Skin epidermis (tissue), 12 donors: ENCODE measurements around the gene BAIAP2L1.

Experiments
- H3K27ac ChIP-seq, 21 experiments: fragments of 200-600 bp; sonication (generic) in 11 of 21; one replicate each; pipeline ENCODE4 v1.5.0; 2020; ENCODE audit warnings: mild to moderate bottlenecking in 3 of 21, inconsistent platforms in 2 of 21, moderate library complexity in 2 of 21
- H3K4me3 ChIP-seq, 7 experiments: fragments of 200-600 bp; sonication (generic) in 2 of 7; one replicate each; pipeline ENCODE4 v1.5.0; 2020; ENCODE audit warnings: inconsistent platforms in 2 of 7, mild to moderate bottlenecking in 2 of 7, moderate library complexity in 1 of 7

BAIAP2L1 gene

GRCh38 chr7:98284335-98285036, 116.4 kb downstream of the BAIAP2L1 start:
- peak overlapping the region; percentile 71 to 98 (median 91) for H3K4me3 ChIP-seq

GRCh38 chr7:98283887-98284222, 117.0 kb downstream of the BAIAP2L1 start:
- H3K4me3 ChIP-seq: peak overlapping the region; percentile 71 to 98 (median 91)

More at GRCh38 chr7:98284335-98285036, 116.4 kb downstream of the BAIAP2L1 start:
- H3K27ac ChIP-seq: peak overlapping the region; percentile 15 to 99 (median 97)

GRCh38 chr7:98283127-98283886, 117.6 kb downstream of the BAIAP2L1 start:
- peak overlapping the region; percentile 33 to 99 (median 97) for H3K27ac ChIP-seq
- peak overlapping the region; percentile 71 to 98 (median 91) for H3K4me3 ChIP-seq

More at GRCh38 chr7:98283887-98284222, 117.0 kb downstream of the BAIAP2L1 start:
- H3K27ac ChIP-seq: peak overlapping the region; percentile 15 to 99 (median 97)

GRCh38 chr7:98282703-98283102, 118.2 kb downstream of the BAIAP2L1 start:
- Histone ChIP-seq H3K4me3 (peak overlapping the region; percentile 71 to 98 (median 91)), H3K27ac (peak overlapping the region in 20 of 21 experiments; percentile 94 to 99 (median 98))

- peak overlapping the region; percentile 94 to 99 (median 98) for H3K27ac ChIP-seq
These were observed 118.9 kb downstream of the BAIAP2L1 start for GRCh38 chr7:98281757-98282606.

GRCh38 chr7:98280791-98281756, 119.8 kb downstream of the BAIAP2L1 start, which contains the start of gene BRI3:
Gene BRI3, plus strand, starts transcription at chr7:98281686. Its CDS starts 110 bp downstream, at chr7:98281796.
- H3K4me3 ChIP-seq: peak within 1 kb of the TSS; percentile 71 to 98 (median 91)
- H3K27ac ChIP-seq: peak within 1 kb of the TSS; percentile 94 to 99 (median 98)

More at GRCh38 chr7:98281757-98282606, 118.9 kb downstream of the BAIAP2L1 start:
- peak overlapping the region; percentile 71 to 98 (median 91) for H3K4me3 ChIP-seq

GRCh38 chr7:98280296-98280695, 120.6 kb downstream of the BAIAP2L1 start:
- H3K4me3 ChIP-seq: peak overlapping the region in 5 of 7 experiments; percentile 57 to 93 (median 89)
- H3K27ac ChIP-seq: peak overlapping the region in 16 of 21 experiments; percentile 53 to 98 (median 78)

- Histone ChIP-seq H3K27ac (no peak overlapping the region), H3K4me3 (no peak overlapping the region)
These were observed 122.0 kb downstream of the BAIAP2L1 start for GRCh38 chr7:98278936-98279335.

GRCh38 chr7:98278408-98278807, 122.5 kb downstream of the BAIAP2L1 start:
- Histone ChIP-seq H3K27ac (no peak overlapping the region), H3K4me3 (no peak overlapping the region)

GRCh38 chr7:98276241-98276761, 124.6 kb downstream of the BAIAP2L1 start:
- Histone ChIP-seq H3K4me3 (no peak overlapping the region), H3K27ac (peak overlapping the region in 10 of 21 experiments; percentile 6 to 62 (median 43))

GRCh38 chr7:98267303-98267702, 133.6 kb downstream of the BAIAP2L1 start:
- Histone ChIP-seq H3K27ac (no peak overlapping the region), H3K4me3 (no peak overlapping the region)

GRCh38 chr7:98266840-98267239, 134.1 kb downstream of the BAIAP2L1 start:
- no peak overlapping the region for H3K4me3 ChIP-seq
- no peak overlapping the region for H3K27ac ChIP-seq

- Histone ChIP-seq H3K27ac (no peak overlapping the region), H3K4me3 (no peak overlapping the region)
These were observed 135.0 kb downstream of the BAIAP2L1 start for GRCh38 chr7:98265841-98266271.

GRCh38 chr7:98257701-98258100, 143.2 kb downstream of the BAIAP2L1 start:
- H3K4me3 ChIP-seq: no peak overlapping the region
- H3K27ac ChIP-seq: no peak overlapping the region

- no peak overlapping the region for H3K4me3 ChIP-seq
- H3K27ac ChIP-seq: no peak overlapping the region
These were observed 144.5 kb downstream of the BAIAP2L1 start for GRCh38 chr7:98256431-98256830.

GRCh38 chr7:98254951-98255610, 145.8 kb downstream of the BAIAP2L1 start:
- Histone ChIP-seq H3K27ac (no peak overlapping the region), H3K4me3 (no peak overlapping the region)

GRCh38 chr7:98254516-98254915, 146.4 kb downstream of the BAIAP2L1 start:
- no peak overlapping the region for H3K27ac ChIP-seq
- no peak overlapping the region for H3K4me3 ChIP-seq
